Measurements from ENCODE around the gene CLSTN3.

Gene CLSTN3

GRCh38 chr12:7136071-7136470, 5.9 kb downstream of the CLSTN3 start:
- H3K9me3 ChIP-seq (ENCODE audit: severe bottlenecking): no peaks in the 10 kb centered on the region
- H3K27me3 ChIP-seq (ENCODE audit: insufficient read depth, poor library complexity, severe bottlenecking): no peaks in the 10 kb centered on the region
- ATAC-seq (ENCODE audit: low read depth) (no peak), DNase-seq (ENCODE audit: low spot score) (no peak)
- no peak for TF ChIP-seq CTCF (IDR thresholded peaks at IDR 0.05; ENCODE audit: poor library complexity, severe bottlenecking)
- H3K4me1 ChIP-seq (ENCODE audit: insufficient read depth, poor library complexity, severe bottlenecking): no peaks in the 10 kb centered on the region
- no peak overlapping the region for H3K4me3 ChIP-seq (ENCODE audit: severe bottlenecking)
- no peak overlapping the region for H3K27ac ChIP-seq (ENCODE audit: poor library complexity, severe bottlenecking)
- H3K36me3 ChIP-seq (ENCODE audit: low read depth): no peaks in the 10 kb centered on the region

GRCh38 chr12:7136676-7137075, 6.5 kb downstream of the CLSTN3 start:
- TF ChIP-seq CTCF (IDR thresholded peaks at IDR 0.05; ENCODE audit: poor library complexity, severe bottlenecking): no peak
- H3K4me1 ChIP-seq (ENCODE audit: insufficient read depth, poor library complexity, severe bottlenecking): no peaks in the 10 kb centered on the region
- H3K9me3 ChIP-seq (ENCODE audit: severe bottlenecking): no peaks in the 10 kb centered on the region
- H3K4me3 ChIP-seq (ENCODE audit: severe bottlenecking): no peak overlapping the region
- no peak overlapping the region for H3K27ac ChIP-seq (ENCODE audit: poor library complexity, severe bottlenecking)
- ATAC-seq (ENCODE audit: low read depth) (no peak), DNase-seq (ENCODE audit: low spot score) (no peak)
- no peaks in the 10 kb centered on the region for H3K36me3 ChIP-seq (ENCODE audit: low read depth)
- H3K27me3 ChIP-seq (ENCODE audit: insufficient read depth, poor library complexity, severe bottlenecking): no peaks in the 10 kb centered on the region

- Histone ChIP-seq H3K9me3 (ENCODE audit: severe bottlenecking) (no peaks in the 10 kb centered on the region), H3K27me3 (ENCODE audit: insufficient read depth, poor library complexity, severe bottlenecking) (no peaks in the 10 kb centered on the region), H3K4me3 (ENCODE audit: severe bottlenecking) (no peak overlapping the region), H3K27ac (ENCODE audit: poor library complexity, severe bottlenecking) (no peak overlapping the region), H3K36me3 (ENCODE audit: low read depth) (no peaks in the 10 kb centered on the region), H3K4me1 (ENCODE audit: insufficient read depth, poor library complexity, severe bottlenecking) (no peaks in the 10 kb centered on the region)
- no peak for DNase-seq (ENCODE audit: low spot score)
- no peak for TF ChIP-seq CTCF (IDR thresholded peaks at IDR 0.05; ENCODE audit: poor library complexity, severe bottlenecking)
- no peak for ATAC-seq (ENCODE audit: low read depth)
Measured at GRCh38 chr12:7137908-7138307, 7.7 kb downstream of the CLSTN3 start.

- TF ChIP-seq CTCF (IDR thresholded peaks at IDR 0.05; ENCODE audit: poor library complexity, severe bottlenecking): no peak
- no peak for DNase-seq (ENCODE audit: low spot score)
- no peak overlapping the region for H3K27ac ChIP-seq (ENCODE audit: poor library complexity, severe bottlenecking)
- H3K4me1 ChIP-seq (ENCODE audit: insufficient read depth, poor library complexity, severe bottlenecking): no peaks in the 10 kb centered on the region
- H3K4me3 ChIP-seq (ENCODE audit: severe bottlenecking): no peak overlapping the region
- no peaks in the 10 kb centered on the region for H3K27me3 ChIP-seq (ENCODE audit: insufficient read depth, poor library complexity, severe bottlenecking)
- no peak for ATAC-seq (ENCODE audit: low read depth)
- no peaks in the 10 kb centered on the region for H3K9me3 ChIP-seq (ENCODE audit: severe bottlenecking)
- no peaks in the 10 kb centered on the region for H3K36me3 ChIP-seq (ENCODE audit: low read depth)
Measured at GRCh38 chr12:7139200-7139599, 9.0 kb downstream of the CLSTN3 start.

- H3K9me3 ChIP-seq (ENCODE audit: severe bottlenecking): no peaks in the 10 kb centered on the region
- no peak overlapping the region for H3K4me3 ChIP-seq (ENCODE audit: severe bottlenecking)
- ATAC-seq (ENCODE audit: low read depth) (no peak), DNase-seq (ENCODE audit: low spot score) (no peak)
- TF ChIP-seq CTCF (IDR thresholded peaks at IDR 0.05; ENCODE audit: poor library complexity, severe bottlenecking): no peak
- no peaks in the 10 kb centered on the region for H3K36me3 ChIP-seq (ENCODE audit: low read depth)
- H3K27ac ChIP-seq (ENCODE audit: poor library complexity, severe bottlenecking): no peak overlapping the region
- H3K27me3 ChIP-seq (ENCODE audit: insufficient read depth, poor library complexity, severe bottlenecking): no peaks in the 10 kb centered on the region
- no peaks in the 10 kb centered on the region for H3K4me1 ChIP-seq (ENCODE audit: insufficient read depth, poor library complexity, severe bottlenecking)
Measured at GRCh38 chr12:7141351-7142005, 11.3 kb downstream of the CLSTN3 start.
